Type B pancreatic cell (in vitro differentiated cells): ENCODE results near the gene PITHD1. TPM values are rescaled to one million over a fixed set of nuclear protein-coding genes. Genes with fewer than 3 reads are reported as not detected.
A peak's percentile ranks its signal among the peaks of the same experiment; 100 is the strongest.
"Not testable (repeated sequence)": the region's sequence is repeated elsewhere in the genome, so short reads cannot be mapped to it uniquely, and the experiment has no call there.

ENCODE experiments used
- DNase-seq: peaks from one replicate; pipeline ENCODE4 v3.0.0; 2021; ENCODE audit warnings: mixed read lengths; ENCODE audit not compliant: unreplicated experiment; ENCODE audit errors: extremely low spot score
- H3K27ac Mint-ChIP-seq: 2 replicates; pipeline ENCODE4 v1.8.0; 2021; ENCODE audit warnings: mild to moderate bottlenecking, mixed read lengths
- H3K27me3 Mint-ChIP-seq: 2 replicates; pipeline ENCODE4 v1.8.0; 2021; ENCODE audit warnings: mixed read lengths
- H3K36me3 Mint-ChIP-seq: 2 replicates; pipeline ENCODE4 v1.8.0; 2021; ENCODE audit warnings: mixed read lengths
- H3K4me1 Mint-ChIP-seq: one replicate; pipeline ENCODE4 v1.8.0; 2021; ENCODE audit warnings: mixed read lengths; ENCODE audit not compliant: unreplicated experiment
- H3K4me3 Mint-ChIP-seq: 2 replicates; pipeline ENCODE4 v1.8.0; 2021; ENCODE audit warnings: mild to moderate bottlenecking, mixed read lengths
- H3K9me3 Mint-ChIP-seq: 2 replicates; pipeline ENCODE4 v1.8.0; 2021; ENCODE audit warnings: mixed read lengths
- CTCF ChIP-seq: fragments of 200-600 bp; sonication (generic); conservative IDR thresholded peaks from 2 replicates; pipeline ENCODE4 v1.5.0; 2021; ENCODE audit warnings: antibody characterized with exemption, mild to moderate bottlenecking
- long read RNA-seq: library from polyadenylated mRNA; unstranded; transcript quantifications from one replicate; pipeline ENCODE4 v2.0.0, GENCODE V29; 2020
- total RNA-seq: library from RNA; stranded (reverse); gene quantifications from 2 replicates; pipeline ENCODE4 v1.2.1, GENCODE V29; 2021; ENCODE audit warnings: low replicate concordance

PITHD1 gene
- 71.1 and 113 TPM in 2 replicates for total RNA-seq
- long read RNA-seq, transcript PITHD1-201 (6 exons, 1,603 nt): major isoform, 35 of 45 reads
- long read RNA-seq, partial matches to known transcripts: 8 of 45 reads
- long read RNA-seq, other reads (novel, unspliced or antisense): 2 of 45 reads

- no peak for TF ChIP-seq CTCF
- Mint-ChIP-seq H3K36me3 (peaks cover 10% of the 10 kb centered on the region), H3K9me3 (no peaks in the 10 kb centered on the region), H3K27me3 (no peaks in the 10 kb centered on the region), H3K4me3 (peak within 1 kb of the TSS; percentile 99), H3K27ac (peak within 1 kb of the TSS; percentile 100), H3K4me1 (peaks cover 29% of the 10 kb centered on the region)
- DNase-seq: peak; percentile 87
Observed at GRCh38 chr1:23777979-23778814, at the start of gene PITHD1. Gene PITHD1 (plus strand): TSS chr1:23778418. CDS start chr1:23778516, 98 bp downstream.

- TF ChIP-seq CTCF: no peak
- DNase-seq: no peak
- Mint-ChIP-seq H3K27me3 (no peaks in the 10 kb centered on the region), H3K9me3 (no peaks in the 10 kb centered on the region), H3K27ac (no peak overlapping the region), H3K4me3 (no peak overlapping the region), H3K4me1 (peaks cover 11% of the 10 kb centered on the region), H3K36me3 (peaks cover 5% of the 10 kb centered on the region)
Observed at GRCh38 chr1:23732363-23733224, 45.6 kb upstream of the PITHD1 start.

GRCh38 chr1:23733281-23733680 lies 44.9 kb upstream of the PITHD1 start:
- H3K9me3 Mint-ChIP-seq: not testable (repeated sequence)

GRCh38 chr1:23736437-23737134 lies 41.6 kb upstream of the PITHD1 start:
- H3K36me3 Mint-ChIP-seq: no peaks in the 10 kb centered on the region
- no peak overlapping the region for H3K27ac Mint-ChIP-seq

More at GRCh38 chr1:23733281-23733680, 44.9 kb upstream of the PITHD1 start:
- not testable (repeated sequence) for H3K27ac Mint-ChIP-seq, H3K36me3 Mint-ChIP-seq, H3K4me3 Mint-ChIP-seq, DNase-seq, H3K27me3 Mint-ChIP-seq, H3K4me1 Mint-ChIP-seq

GRCh38 chr1:23741609-23742008 lies 36.6 kb upstream of the PITHD1 start:
- H3K9me3 Mint-ChIP-seq: no peaks in the 10 kb centered on the region
- H3K4me3 Mint-ChIP-seq: peak overlapping the region; percentile 91
- H3K4me1 Mint-ChIP-seq: peaks cover 15% of the 10 kb centered on the region
- DNase-seq: no peak
- H3K36me3 Mint-ChIP-seq: peaks cover 6% of the 10 kb centered on the region
- no peak for TF ChIP-seq CTCF
- H3K27me3 Mint-ChIP-seq: no peaks in the 10 kb centered on the region
- peak overlapping the region; percentile 88 for H3K27ac Mint-ChIP-seq

More at GRCh38 chr1:23736437-23737134, 41.6 kb upstream of the PITHD1 start:
- Mint-ChIP-seq H3K4me1 (no peaks in the 10 kb centered on the region), H3K4me3 (no peak overlapping the region), H3K27me3 (no peaks in the 10 kb centered on the region), H3K9me3 (no peaks in the 10 kb centered on the region)
- no peak for DNase-seq
- no peak for TF ChIP-seq CTCF
